Measurements from ENCODE around the gene SLC6A17.

Gene SLC6A17

GRCh38 chr1:110159168-110159567 is 8.9 kb downstream of the SLC6A17 start:
- H3K4me2 ChIP-seq (ENCODE audit: low read length): no peak overlapping the region
- TF ChIP-seq CTCF (IDR thresholded peaks at IDR 0.05; ENCODE audit: low read depth, low read length): no peak
- no peak for TF ChIP-seq EZH2phosphoT487 (IDR thresholded peaks at IDR 0.05; ENCODE audit: low read depth)
- no peaks in the 10 kb centered on the region for H3K27me3 ChIP-seq (ENCODE audit: low read depth, low read length)
- H3K9ac ChIP-seq (ENCODE audit: low read length): no peak overlapping the region
- H3K4me3 ChIP-seq (ENCODE audit: low read length): no peak overlapping the region
- no peak overlapping the region for H2AFZ ChIP-seq (ENCODE audit: low read depth, low read length)
- H3K4me1 ChIP-seq (ENCODE audit: low read length): no peaks in the 10 kb centered on the region
- no peaks in the 10 kb centered on the region for H4K20me1 ChIP-seq (ENCODE audit: insufficient read depth, low read length)
- H3K36me3 ChIP-seq (replicated peaks; ENCODE audit: low read depth, low read length): no peaks in the 10 kb centered on the region
- no peak overlapping the region for H3K27ac ChIP-seq (ENCODE audit: low read length)
- H3K9me3 ChIP-seq (ENCODE audit: insufficient read depth, low read length): no peaks in the 10 kb centered on the region
- no peaks in the 10 kb centered on the region for H3K79me2 ChIP-seq (ENCODE audit: low read length)

- Histone ChIP-seq H3K9me3 (ENCODE audit: insufficient read depth, low read length) (no peaks in the 10 kb centered on the region), H3K9ac (ENCODE audit: low read length) (no peak overlapping the region), H3K4me2 (ENCODE audit: low read length) (no peak overlapping the region), H3K79me2 (ENCODE audit: low read length) (no peaks in the 10 kb centered on the region), H4K20me1 (ENCODE audit: insufficient read depth, low read length) (no peaks in the 10 kb centered on the region), H3K4me1 (ENCODE audit: low read length) (no peaks in the 10 kb centered on the region), H3K4me3 (ENCODE audit: low read length) (no peak overlapping the region), H3K27ac (ENCODE audit: low read length) (no peak overlapping the region), H2AFZ (ENCODE audit: low read depth, low read length) (no peak overlapping the region), H3K36me3 (replicated peaks; ENCODE audit: low read depth, low read length) (no peaks in the 10 kb centered on the region), H3K27me3 (ENCODE audit: low read depth, low read length) (no peaks in the 10 kb centered on the region)
- TF ChIP-seq EZH2phosphoT487 (IDR thresholded peaks at IDR 0.05; ENCODE audit: low read depth) (no peak), CTCF (IDR thresholded peaks at IDR 0.05; ENCODE audit: low read depth, low read length) (no peak)
Measured at GRCh38 chr1:110160538-110161100, 10.3 kb downstream of the SLC6A17 start.

GRCh38 chr1:110161165-110161564 is 10.9 kb downstream of the SLC6A17 start:
- Histone ChIP-seq H3K36me3 (replicated peaks; ENCODE audit: low read depth, low read length) (no peaks in the 10 kb centered on the region), H3K27ac (ENCODE audit: low read length) (no peak overlapping the region), H3K4me3 (ENCODE audit: low read length) (no peak overlapping the region), H3K4me1 (ENCODE audit: low read length) (no peaks in the 10 kb centered on the region), H3K9me3 (ENCODE audit: insufficient read depth, low read length) (no peaks in the 10 kb centered on the region), H3K79me2 (ENCODE audit: low read length) (no peaks in the 10 kb centered on the region), H4K20me1 (ENCODE audit: insufficient read depth, low read length) (no peaks in the 10 kb centered on the region), H3K27me3 (ENCODE audit: low read depth, low read length) (no peaks in the 10 kb centered on the region), H2AFZ (ENCODE audit: low read depth, low read length) (no peak overlapping the region), H3K9ac (ENCODE audit: low read length) (no peak overlapping the region), H3K4me2 (ENCODE audit: low read length) (no peak overlapping the region)
- TF ChIP-seq EZH2phosphoT487 (IDR thresholded peaks at IDR 0.05; ENCODE audit: low read depth) (no peak), CTCF (IDR thresholded peaks at IDR 0.05; ENCODE audit: low read depth, low read length) (no peak)

GRCh38 chr1:110161849-110162248 is 11.6 kb downstream of the SLC6A17 start:
- H3K9ac ChIP-seq (ENCODE audit: low read length): no peak overlapping the region
- H3K27ac ChIP-seq (ENCODE audit: low read length): no peak overlapping the region
- no peak overlapping the region for H2AFZ ChIP-seq (ENCODE audit: low read depth, low read length)
- no peaks in the 10 kb centered on the region for H3K9me3 ChIP-seq (ENCODE audit: insufficient read depth, low read length)
- TF ChIP-seq EZH2phosphoT487 (IDR thresholded peaks at IDR 0.05; ENCODE audit: low read depth) (no peak), CTCF (IDR thresholded peaks at IDR 0.05; ENCODE audit: low read depth, low read length) (no peak)
- no peaks in the 10 kb centered on the region for H3K36me3 ChIP-seq (replicated peaks; ENCODE audit: low read depth, low read length)
- no peaks in the 10 kb centered on the region for H4K20me1 ChIP-seq (ENCODE audit: insufficient read depth, low read length)
- no peaks in the 10 kb centered on the region for H3K4me1 ChIP-seq (ENCODE audit: low read length)
- H3K4me2 ChIP-seq (ENCODE audit: low read length): no peak overlapping the region
- H3K4me3 ChIP-seq (ENCODE audit: low read length): no peak overlapping the region
- no peaks in the 10 kb centered on the region for H3K79me2 ChIP-seq (ENCODE audit: low read length)
- no peaks in the 10 kb centered on the region for H3K27me3 ChIP-seq (ENCODE audit: low read depth, low read length)
